AG04449 (cell line): ENCODE results near the gene RFX6.

Experiments used
- CTCF ChIA-PET: fragments of 350-600 bp; formaldehyde crosslinking; extraction: SDS; loops from one replicate; lab custom pipeline; 2021; ENCODE audit warnings: antibody characterized with exemption; lab: Yijun Ruan, JAX
- POLR2A ChIA-PET: fragments of 400-600, 350-600 bp; formaldehyde crosslinking; extraction: SDS; loops from one replicate; lab custom pipeline; 2020; ENCODE audit warnings: antibody characterized with exemption, inconsistent platforms; lab: Yijun Ruan, JAX
- DNase-seq: peaks from one replicate; pipeline ENCODE4 v3.0.0-alpha.2; 2010; ENCODE audit warnings: low read depth, low spot score
- H3K4me3 ChIP-seq: 2 replicates; pipeline ENCODE4 v1.5.1; 2011; ENCODE audit warnings: low read depth, mild to moderate bottlenecking, control low read depth, low read length
- CTCF ChIP-seq: IDR thresholded peaks from one replicate; pipeline ENCODE4 v1.5.1; 2011; ENCODE audit warnings: mild to moderate bottlenecking, moderate library complexity, low read length, control low read depth, inconsistent platforms; ENCODE audit not compliant: insufficient read depth; ENCODE audit errors: missing control alignments

The RFX6 gene

GRCh38 chr6:116949964-116950363 lies 72.9 kb downstream of the RFX6 start:
- no peak overlapping the region for H3K4me3 ChIP-seq
- ChIA-PET CTCF (no interaction called here), POLR2A (no interaction called here)
- no peak for DNase-seq
- no peak for TF ChIP-seq CTCF

GRCh38 chr6:116954335-116954734 lies 77.3 kb downstream of the RFX6 start:
- DNase-seq = no peak
- TF ChIP-seq CTCF = no peak
- ChIA-PET CTCF (interaction anchor here (1.0 kb wide), 1 partner anchor 17 kb away, joined by 3 read pairs; no protein-coding TSS in a partner anchor), POLR2A (no interaction called here)
- no peak overlapping the region for H3K4me3 ChIP-seq

GRCh38 chr6:116954938-116955337 lies 77.9 kb downstream of the RFX6 start:
- H3K4me3 ChIP-seq = no peak overlapping the region
- no peak for DNase-seq
- TF ChIP-seq CTCF = no peak
- CTCF ChIA-PET = interaction anchor here (1.0 kb wide), 1 partner anchor 16 kb away, joined by 3 read pairs; no protein-coding TSS in a partner anchor
- POLR2A ChIA-PET = no interaction called here

- DNase-seq = no peak
- ChIA-PET CTCF (no interaction called here), POLR2A (no interaction called here)
- no peak overlapping the region for H3K4me3 ChIP-seq
- no peak for TF ChIP-seq CTCF
These were observed 78.7 kb downstream of the RFX6 start for GRCh38 chr6:116955773-116956172.

GRCh38 chr6:116963972-116964371 lies 86.9 kb downstream of the RFX6 start:
- no peak overlapping the region for H3K4me3 ChIP-seq
- ChIA-PET CTCF (no interaction called here), POLR2A (no interaction called here)
- DNase-seq = no peak
- no peak for TF ChIP-seq CTCF

- TF ChIP-seq CTCF = no peak
- POLR2A ChIA-PET = no interaction called here
- CTCF ChIA-PET = interaction anchor here (1.7 kb wide), 1 partner anchor 11 kb away, joined by 7 read pairs; no protein-coding TSS in a partner anchor
- DNase-seq = no peak
- no peak overlapping the region for H3K4me3 ChIP-seq
These were observed 89.9 kb downstream of the RFX6 start for GRCh38 chr6:116966675-116967576.
